ENCODE measurements around the gene OPCML.

DNA sequence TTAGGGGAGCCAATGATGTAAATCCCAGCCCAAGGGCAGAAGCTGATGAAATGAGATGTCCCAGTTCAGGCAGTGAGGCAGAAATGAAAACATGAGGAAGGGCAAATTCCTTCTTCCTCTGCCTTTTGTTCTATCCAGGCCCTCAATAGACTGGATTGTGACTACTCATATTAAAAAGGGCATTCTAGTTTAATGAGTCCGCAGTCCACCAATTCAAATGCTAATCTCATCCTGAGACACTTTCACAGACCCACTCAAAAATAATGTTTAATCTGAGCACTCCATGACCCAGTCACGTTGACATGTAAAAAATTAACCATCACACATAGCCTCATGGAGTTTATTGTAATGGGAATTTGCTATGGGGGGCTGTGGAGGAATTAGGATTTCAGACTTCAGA is 717.9 kb downstream of the OPCML start:
- TF ChIP-seq, protein P1, sequence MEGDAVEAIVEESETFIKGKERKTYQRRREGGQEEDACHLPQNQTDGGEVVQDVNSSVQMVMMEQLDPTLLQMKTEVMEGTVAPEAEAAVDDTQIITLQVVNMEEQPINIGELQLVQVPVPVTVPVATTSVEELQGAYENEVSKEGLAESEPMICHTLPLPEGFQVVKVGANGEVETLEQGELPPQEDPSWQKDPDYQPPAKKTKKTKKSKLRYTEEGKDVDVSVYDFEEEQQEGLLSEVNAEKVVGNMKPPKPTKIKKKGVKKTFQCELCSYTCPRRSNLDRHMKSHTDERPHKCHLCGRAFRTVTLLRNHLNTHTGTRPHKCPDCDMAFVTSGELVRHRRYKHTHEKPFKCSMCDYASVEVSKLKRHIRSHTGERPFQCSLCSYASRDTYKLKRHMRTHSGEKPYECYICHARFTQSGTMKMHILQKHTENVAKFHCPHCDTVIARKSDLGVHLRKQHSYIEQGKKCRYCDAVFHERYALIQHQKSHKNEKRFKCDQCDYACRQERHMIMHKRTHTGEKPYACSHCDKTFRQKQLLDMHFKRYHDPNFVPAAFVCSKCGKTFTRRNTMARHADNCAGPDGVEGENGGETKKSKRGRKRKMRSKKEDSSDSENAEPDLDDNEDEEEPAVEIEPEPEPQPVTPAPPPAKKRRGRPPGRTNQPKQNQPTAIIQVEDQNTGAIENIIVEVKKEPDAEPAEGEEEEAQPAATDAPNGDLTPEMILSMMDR (optimal IDR thresholded peaks at IDR 0.05 in 1 of 3, IDR thresholded peaks at IDR 0.05 in 1 of 3, conservative IDR thresholded peaks at IDR 0.05 in 1 of 3; ENCODE audit: extremely low read depth in 1 of 3, insufficient read depth in 2 of 3, low read length in 3 of 3): no peak
- TF ChIP-seq EZH2 (IDR thresholded peaks at IDR 0.05; ENCODE audit: low read length): no peak

Data from keratinocyte (primary cell).